NCI-H2227 (cell line): Measurements from ENCODE around the gene PRCD.
A peak's percentile ranks its signal among the peaks of the same experiment; 100 is the strongest.
"Not testable (repeated sequence)": the region's sequence is repeated elsewhere in the genome, so short reads cannot be mapped to it uniquely, and the experiment has no call there.

Experiments used
- DNase-seq: peaks from one replicate; lab custom pipeline; 2025; ENCODE audit not compliant: unreplicated experiment; lab: John Stamatoyannopoulos, UW

The PRCD gene

GRCh38 chr17:76502341-76503211 is 37.3 kb upstream of the PRCD start:
- DNase-seq = no peak

GRCh38 chr17:76504117-76504516 is 35.7 kb upstream of the PRCD start:
- no peak for DNase-seq

- peak; percentile 87 for DNase-seq
Observed at GRCh38 chr17:76506408-76507345, 33.2 kb upstream of the PRCD start.

DNA sequence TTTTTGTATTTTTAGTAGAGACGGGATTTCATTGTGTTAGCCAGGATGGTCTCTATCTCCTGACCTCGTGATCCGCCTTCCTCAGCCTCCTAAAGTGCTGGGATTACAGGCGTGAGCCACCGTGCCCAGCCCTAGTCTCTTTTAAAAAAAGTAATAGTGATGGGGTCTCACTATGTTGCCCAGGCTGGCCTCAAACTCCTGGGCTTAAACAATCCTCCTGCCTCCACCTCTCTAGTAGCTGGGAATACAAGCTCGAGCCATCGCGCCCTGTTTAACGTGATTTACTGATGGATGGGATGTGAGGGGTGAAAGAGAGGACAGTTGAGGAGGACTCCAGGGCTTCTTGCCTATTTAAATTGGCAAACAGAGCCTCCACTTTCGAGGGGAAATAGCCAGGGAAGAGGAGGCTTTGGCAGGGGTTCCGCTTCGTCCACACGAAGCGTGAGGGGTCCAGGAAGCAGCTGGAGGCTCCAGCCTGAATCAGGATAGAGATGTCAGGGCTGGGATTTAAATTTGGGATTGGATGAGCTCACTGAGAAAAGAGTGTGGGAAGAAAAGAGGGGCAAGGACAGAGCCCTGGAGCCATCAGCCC is 31.3 kb upstream of the PRCD start:
- DNase-seq = not testable (repeated sequence)

- no peak for DNase-seq
Observed at GRCh38 chr17:76510831-76511244, 29.0 kb upstream of the PRCD start.

- no peak for DNase-seq
Observed at GRCh38 chr17:76511668-76512365, 28.0 kb upstream of the PRCD start.

GRCh38 chr17:76512366-76513305 is 27.2 kb upstream of the PRCD start:
- no peak for DNase-seq

DNA sequence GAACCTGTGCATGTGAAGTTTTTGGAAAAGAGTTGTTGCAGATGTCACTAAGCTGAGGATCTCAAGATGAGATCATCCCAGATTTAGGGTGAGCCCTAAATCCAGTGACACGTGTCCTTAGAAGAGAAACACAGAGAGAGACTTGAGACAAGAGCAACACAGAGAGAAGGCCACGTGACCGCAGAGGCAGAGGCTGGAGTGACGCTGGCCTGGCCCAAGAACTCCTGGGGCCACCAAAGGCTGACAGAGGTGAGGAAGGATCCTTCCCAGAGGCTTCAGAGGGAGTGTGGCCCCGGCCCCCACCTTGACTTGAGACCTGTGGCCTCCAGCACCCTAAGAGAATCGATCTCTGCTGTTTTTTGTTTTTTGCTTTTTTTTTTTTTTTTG is 26.5 kb upstream of the PRCD start:
- DNase-seq = no peak

DNA sequence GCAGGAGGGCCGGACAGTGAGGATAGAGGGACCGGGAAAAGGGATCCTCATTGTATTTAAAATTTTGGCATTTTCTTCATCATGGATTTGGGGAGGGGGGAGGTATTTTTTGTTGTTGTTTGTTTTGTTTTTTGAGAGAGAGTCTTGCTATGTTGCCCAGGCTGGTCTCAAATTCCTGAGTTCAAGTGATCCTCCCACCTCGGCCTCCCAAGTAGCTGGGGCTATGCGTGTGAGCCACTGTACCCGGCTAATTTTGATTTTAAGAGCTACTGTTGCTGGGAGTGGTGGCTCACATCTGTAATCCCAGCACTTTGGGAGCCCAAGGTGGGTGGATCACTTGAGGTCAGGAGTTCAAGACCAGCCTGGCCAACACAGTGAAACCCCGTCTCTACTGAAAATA is 25.5 kb upstream of the PRCD start:
- DNase-seq = not testable (repeated sequence)

GRCh38 chr17:76515274-76515949 is 24.4 kb upstream of the PRCD start:
- no peak for DNase-seq

DNA sequence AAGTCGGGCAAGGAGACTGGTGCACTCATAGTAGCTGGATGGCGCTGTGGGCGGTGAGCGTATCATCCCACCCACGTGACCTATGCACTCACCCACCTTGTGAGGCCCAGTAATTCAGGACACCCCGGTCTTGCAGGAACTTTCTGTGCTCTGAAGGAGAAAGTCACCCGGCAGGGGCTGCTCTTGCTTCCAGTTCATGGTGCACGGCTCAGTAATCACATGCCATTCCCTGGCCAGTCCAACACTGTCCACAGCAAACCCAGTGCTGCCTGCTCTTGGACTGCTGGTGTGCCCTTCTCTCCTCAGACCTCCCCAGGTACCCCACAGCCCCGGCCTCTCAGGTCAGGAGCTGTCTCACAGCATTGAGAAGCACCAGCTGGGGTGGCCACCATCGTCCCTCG is 22.2 kb upstream of the PRCD start:
- DNase-seq = no peak

- no peak for DNase-seq
Observed at GRCh38 chr17:76519048-76519966, 20.5 kb upstream of the PRCD start.

DNA sequence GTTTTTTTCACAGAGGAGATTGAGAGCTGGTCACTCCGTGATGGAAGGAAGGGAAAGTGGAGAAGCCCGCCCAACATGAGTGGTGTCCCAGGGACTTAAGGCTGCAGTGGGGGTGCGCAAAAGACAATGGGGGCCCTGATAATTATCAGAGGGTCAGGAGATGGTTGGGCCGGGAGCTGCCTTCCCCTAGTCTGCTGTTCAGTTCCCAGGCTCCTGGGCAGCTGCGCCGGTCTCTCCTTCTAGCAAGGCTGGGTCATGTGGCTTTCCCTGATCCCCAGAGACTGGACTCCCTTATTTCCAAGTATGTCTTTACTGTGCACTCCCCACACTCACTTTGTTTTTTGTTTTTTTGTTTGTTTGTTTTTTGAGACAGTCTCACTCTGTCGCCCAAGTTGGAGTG is 18.6 kb upstream of the PRCD start:
- DNase-seq = no peak

- DNase-seq = not testable (repeated sequence)
Observed at GRCh38 chr17:76521683-76522082, 18.2 kb upstream of the PRCD start.

GRCh38 chr17:76523084-76524037 is 16.5 kb upstream of the PRCD start:
- DNase-seq = peak; percentile 59

DNA sequence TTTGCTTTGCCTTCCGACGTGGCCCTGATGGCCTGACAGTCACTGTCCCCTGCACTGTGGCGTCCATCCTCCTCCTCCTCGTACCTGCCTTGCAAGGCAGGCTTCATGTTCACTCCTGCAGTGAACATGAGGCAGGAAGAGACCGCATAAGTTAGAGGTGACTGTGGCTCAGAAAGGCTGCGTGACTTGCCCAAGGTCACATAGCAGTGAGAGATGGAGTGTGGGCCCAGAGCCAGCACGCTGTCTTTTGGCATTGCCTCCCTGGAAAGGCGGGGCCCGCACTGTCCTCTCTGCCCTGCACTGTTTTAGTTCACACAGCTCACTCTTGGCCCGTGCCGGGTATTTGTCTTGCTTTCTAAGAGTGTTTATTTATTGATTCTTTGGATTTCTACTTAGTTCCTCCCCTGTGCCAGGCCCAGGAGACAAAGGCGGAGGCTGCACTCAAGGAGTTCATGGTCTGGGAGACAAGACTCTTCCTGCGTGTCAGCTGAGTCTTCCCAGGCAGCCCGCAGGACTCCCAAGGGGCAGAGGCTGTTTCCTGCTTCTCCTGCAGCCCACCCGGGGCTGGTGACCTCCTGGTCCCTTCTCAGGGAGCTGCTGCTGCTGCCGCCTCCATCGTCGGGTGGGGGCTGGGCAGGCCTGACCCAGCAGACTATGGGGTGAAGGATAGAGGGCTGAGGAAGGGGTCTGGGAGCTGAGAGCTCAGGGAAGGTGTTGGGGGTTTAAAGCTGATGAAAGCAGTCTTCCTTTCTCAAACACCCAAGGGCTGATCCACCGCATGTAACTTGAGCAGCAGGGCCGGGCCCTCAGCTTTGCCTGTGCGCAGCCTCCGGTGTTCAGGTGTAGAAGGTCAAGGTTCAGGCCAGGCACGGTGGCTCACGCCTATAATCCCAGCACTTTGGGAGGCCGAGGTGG is 15.0 kb upstream of the PRCD start:
- DNase-seq = no peak
